DLD1 (cell line): Measurements from ENCODE around the gene RER1.

Source experiments
- in situ Hi-C: cut with HindIII; loops from 2 replicates; pipeline ENCODE4 v1.10.0; 2017; ENCODE audit warnings: low sequenced_read_pairs

RER1 gene, protein sequence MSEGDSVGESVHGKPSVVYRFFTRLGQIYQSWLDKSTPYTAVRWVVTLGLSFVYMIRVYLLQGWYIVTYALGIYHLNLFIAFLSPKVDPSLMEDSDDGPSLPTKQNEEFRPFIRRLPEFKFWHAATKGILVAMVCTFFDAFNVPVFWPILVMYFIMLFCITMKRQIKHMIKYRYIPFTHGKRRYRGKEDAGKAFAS

GRCh38 chr1:2391041-2391930, at the start of gene RER1, which contains the start of gene MORN1:
TSS of gene RER1 (plus strand) at chr1:2391841. CDS start at chr1:2395791, 3,950 bp downstream.
TSS of gene MORN1 (minus strand) at chr1:2391554. CDS start at chr1:2391533, 21 bp downstream.
- in situ Hi-C loops = loop anchor here (10.0 kb wide), 1 partner anchor 196 kb away; the partner anchor contains the start of gene FAAP20

DNA sequence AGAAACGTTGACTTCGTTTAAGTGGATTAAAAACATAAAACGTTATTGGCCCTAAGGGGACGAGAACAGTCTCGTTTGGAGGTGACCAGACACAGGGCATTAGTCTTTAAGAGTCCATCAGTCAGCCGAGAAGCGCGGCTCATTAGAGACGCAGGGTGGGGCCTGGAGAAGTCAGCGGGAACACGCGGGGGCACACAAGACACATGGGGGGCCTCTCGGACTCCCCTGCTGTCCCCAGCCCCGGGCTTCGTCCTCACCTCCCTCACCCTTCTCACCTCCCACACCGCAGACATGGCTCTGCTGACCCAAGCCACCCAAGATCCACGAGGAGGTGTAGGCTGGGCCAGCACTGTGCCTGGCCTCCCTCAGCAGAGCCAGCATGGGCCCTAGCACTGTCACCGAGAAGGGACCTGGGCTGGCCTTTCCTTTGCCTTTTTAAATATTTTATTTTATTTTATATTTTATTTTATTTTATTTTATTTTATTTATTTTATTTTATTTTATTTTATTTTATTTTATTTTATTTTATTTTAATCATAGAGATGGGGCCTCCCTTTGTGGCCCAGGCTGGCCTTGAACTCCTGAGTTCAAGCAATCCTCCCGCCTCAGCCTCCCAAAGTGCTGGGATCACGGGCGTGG, 49.1 kb upstream of the RER1 start:
- in situ Hi-C loops = loop anchor here (10.0 kb wide), 1 partner anchor 148 kb away; the partner anchor contains the start of gene FAAP20

- in situ Hi-C loops = loop anchor here (10.0 kb wide), 1 partner anchor 148 kb away; the partner anchor contains the start of gene FAAP20
Observed at GRCh38 chr1:2343023-2343935, 48.4 kb upstream of the RER1 start.

GRCh38 chr1:2344121-2344681, 47.4 kb upstream of the RER1 start:
- in situ Hi-C loops = loop anchor here (10.0 kb wide), 1 partner anchor 149 kb away; the partner anchor contains the start of gene FAAP20

- in situ Hi-C loops = loop anchor here (10.0 kb wide), 1 partner anchor 150 kb away; the partner anchor contains the start of gene FAAP20
Observed at GRCh38 chr1:2344744-2345296, 46.8 kb upstream of the RER1 start.

DNA sequence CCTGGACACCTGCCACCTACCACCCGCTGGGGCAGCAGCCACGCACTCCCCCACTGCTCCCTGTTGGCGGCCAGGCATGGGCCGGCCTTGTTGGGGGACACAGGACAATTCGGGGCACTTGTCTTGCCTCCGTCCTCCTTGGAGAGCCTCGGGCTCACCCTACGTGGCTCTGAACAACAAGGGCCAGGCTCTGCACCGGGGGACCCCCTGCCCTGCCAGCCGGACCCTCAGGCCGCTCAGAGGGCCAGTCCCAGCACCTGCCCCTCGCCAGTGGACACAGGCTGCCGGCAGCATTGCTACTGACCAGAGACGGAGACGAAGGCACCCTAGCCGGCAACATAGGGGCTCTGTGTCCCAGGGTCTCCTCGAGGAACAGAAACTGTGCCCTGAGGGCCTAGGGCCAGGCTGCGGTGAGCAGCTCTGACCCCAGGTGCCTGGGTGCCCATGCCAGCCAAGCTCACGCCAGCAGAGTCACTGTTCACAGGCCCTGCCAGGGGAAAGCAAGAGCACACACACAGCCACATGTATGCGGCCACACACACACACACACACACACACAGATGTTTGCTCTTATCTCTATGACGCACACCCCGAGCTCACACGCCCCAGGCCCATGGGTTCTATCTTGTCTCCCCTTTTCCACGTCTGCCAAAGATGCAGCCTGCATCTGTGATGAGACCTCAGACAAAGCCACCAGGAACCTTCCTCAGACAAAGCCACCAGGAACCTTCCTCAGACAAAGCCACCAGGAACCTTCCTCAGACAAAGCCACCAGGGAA, 46.2 kb upstream of the RER1 start:
- in situ Hi-C loops = loop anchor here (10.0 kb wide), 1 partner anchor 151 kb away; the partner anchor contains the start of gene FAAP20

DNA sequence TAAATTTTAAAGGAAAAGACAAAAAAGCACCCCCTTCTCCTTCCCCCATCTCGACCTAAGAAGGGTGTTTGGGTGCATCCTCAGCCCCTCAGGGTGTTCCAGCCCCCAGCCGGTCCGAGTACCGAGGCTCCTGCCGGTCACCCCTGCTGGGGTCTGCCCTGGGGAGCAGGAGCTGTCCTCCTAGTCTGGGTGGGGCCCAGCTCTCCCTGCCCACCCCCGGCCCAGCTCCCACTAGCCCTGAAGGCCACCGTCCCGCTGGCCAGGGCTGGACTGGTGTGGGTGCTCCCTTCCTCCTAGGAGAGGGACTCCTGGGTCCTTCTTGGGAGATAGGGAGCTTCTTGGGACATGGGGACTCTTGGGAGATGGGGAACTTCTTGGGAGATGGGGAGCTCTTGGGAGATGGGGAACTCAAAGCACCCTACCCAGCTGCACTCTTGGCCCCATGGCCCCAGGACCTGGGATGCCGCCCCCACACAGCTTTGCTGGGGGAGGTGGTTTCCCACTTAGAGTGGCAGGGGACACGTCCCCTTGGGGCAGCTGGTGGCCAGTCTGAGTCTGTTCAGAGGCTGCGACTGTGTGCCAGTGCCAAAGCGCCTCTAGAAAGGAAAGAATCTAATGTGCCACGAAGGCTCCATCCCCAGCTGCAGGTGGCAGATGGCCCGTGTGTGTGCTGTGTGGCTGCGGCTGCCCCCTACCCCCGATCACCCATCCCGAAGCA, 44.8 kb upstream of the RER1 start:
- in situ Hi-C loops = loop anchor here (10.0 kb wide), 1 partner anchor 152 kb away; the partner anchor contains the start of gene FAAP20

- in situ Hi-C loops = loop anchor here (10.0 kb wide), 1 partner anchor 153 kb away; the partner anchor contains the start of gene FAAP20
Observed at GRCh38 chr1:2347409-2347785, 44.2 kb upstream of the RER1 start.

GRCh38 chr1:2347896-2348295, 43.7 kb upstream of the RER1 start:
- in situ Hi-C loops = loop anchor here (10.0 kb wide), 1 partner anchor 153 kb away; the partner anchor contains the start of gene FAAP20

DNA sequence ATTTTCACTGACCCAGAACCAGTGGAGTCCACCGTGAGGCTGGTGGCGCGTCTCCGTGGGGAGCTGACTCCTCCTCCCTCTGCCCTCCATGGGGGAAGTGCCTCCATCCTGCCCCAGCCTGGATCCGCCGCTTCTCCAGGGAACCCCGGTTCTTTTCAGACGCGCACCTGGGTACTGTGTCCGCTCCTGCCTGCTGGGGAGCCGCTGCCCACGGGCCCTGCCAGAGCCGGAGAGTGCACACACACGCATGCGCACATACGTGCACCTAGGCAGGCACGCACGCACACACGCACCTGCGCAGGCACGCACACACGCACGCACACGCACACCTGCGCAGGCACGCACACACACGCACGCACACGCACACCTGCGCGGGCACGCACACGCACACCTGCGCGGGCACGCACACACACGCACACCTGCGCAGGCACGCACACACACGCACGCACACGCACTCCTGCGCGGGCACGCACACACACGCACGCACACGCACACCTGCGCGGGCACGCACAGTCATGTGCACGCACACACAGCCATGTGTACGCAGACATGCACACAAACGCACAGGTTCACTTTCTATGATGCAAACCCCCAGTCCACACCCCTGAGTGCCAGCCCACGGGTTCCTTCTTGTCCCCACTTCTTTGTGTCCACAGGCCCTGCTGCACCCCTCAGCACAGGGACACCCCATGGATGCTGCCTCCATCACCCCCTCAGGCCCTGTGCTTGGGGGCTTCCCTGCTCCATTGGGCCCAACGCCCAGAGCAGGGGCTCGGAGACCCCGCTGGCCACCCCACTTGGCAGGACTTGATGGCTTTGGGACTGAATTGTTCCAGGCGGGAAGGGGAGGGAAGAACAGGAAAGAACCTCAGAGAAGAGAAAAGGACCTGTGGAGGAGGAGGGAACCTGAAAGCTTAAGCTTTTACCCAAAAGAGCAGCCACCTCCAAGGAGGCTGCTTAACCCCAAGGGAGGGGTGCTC, 43.0 kb upstream of the RER1 start:
- in situ Hi-C loops = loop anchor here (10.0 kb wide), 1 partner anchor 154 kb away; the partner anchor contains the start of gene FAAP20

- in situ Hi-C loops = loop anchor here (10.0 kb wide), 1 partner anchor 155 kb away; the partner anchor contains the start of gene FAAP20
Observed at GRCh38 chr1:2349806-2350205, 41.8 kb upstream of the RER1 start.

- in situ Hi-C loops = no loop called here
Observed at GRCh38 chr1:2350501-2350900, 41.1 kb upstream of the RER1 start.

DNA sequence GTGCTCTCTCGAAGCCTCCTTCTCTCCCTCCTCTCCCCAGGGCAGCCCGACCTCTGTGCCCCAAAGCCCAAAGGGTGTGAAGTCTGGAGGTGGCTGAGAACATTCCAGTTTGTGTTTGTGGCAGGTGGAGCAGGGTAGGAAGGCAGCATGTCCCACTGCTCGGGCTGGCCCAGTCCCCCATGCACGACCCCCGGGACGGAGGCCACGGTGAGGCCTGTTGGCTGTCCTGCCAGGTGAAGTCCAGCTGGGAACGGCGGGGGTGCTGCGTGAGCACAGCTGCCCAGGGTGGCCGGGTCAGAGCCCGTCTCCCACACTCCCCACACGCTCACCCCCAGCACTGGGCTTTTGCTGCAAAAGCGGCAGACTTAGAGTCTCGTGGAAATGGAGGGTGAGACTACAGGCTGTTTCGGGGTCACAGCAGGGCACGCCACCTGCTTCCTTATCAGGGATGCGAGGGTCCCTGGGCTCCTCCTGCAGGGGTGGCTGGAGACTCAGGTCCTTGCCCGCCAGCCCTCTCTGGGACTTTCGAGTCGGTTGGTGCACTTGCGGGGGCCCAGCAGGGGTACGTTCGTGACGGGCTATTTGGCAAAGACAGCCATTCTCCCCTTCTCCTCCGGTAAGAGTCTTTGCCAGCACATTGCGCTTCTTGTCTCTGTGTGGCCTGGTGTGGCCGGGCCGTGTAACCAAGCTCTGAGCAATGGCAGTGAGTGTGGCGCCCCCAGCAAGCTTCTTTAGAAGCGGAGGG, 40.6 kb upstream of the RER1 start:
- in situ Hi-C loops = no loop called here

DNA sequence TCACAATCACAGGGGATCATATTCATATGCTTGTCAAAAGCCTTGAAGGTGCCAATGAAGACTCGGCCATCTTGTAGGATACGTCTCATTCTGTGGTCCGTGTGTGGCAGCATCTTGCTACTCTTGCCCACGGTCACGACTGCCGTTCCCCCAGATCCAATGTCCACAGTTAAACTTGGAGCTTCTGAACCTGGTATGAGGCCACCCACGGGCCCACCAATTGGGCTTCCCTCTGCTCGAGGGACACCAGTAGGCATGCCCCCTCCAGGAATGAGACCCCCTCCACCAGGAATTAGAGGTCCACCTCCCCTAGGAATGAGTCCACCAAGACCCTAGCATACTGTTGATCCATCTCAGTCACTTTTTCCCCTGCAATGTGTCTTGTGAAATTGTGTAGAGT, 39.9 kb upstream of the RER1 start:
- in situ Hi-C loops = no loop called here

DNA sequence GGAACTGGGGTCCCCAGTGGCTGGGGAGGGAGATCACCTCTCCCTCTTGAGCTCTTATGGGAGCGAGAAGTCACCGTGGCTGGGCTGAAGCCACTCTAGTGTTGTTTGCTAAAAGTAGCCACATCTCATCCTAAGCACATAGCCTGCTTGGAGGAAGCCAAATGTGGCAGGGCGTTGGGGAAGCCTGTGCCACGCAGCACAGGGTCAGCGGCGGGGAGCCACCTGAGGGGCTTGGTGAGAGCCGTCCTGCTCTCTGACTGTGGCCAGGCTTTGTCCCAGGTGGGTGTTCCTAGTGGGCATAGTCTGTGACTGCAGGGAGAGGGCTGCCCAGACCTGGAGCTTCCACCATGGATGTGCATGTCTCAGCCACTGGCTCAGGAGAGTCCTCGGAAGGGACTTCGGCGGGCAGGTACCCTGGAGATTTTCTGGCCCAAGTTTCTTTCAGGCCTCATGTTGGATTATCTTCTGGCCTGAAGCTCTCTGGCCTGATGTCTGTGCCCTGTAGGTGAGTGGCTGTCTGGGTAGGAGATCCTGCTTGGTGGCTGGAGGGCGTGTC, 39.2 kb upstream of the RER1 start:
- in situ Hi-C loops = no loop called here
